OCI-M1 (cell line): ENCODE results near the gene HMGN1.

ENCODE experiments used
- DNase-seq: peaks from one replicate; lab custom pipeline; 2025; lab: John Stamatoyannopoulos, UW

The HMGN1 gene

DNA sequence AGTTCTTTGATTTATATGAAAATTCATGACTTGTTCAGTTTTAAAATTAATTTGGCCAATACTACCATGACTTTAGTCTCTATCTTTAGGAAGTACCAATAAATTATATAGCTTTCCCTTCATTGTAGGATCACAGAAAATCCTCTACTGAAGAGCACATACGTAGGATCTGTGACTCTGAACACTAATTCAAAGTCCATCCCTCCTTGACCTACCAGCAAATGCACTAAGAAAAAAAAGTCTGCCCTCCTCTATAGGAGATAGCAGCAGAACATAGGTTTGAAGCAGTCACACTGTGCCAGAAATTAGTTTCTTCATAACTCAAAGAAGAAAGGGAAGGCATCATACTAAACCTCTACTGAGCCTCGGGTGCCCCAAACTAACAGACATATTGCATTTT lies 52.0 kb downstream of the HMGN1 start:
- no peak for DNase-seq
